Small intestine (tissue), 7 donors: ENCODE results near the gene MUL1. TPM values are rescaled to one million over a fixed set of nuclear protein-coding genes. Genes with fewer than 3 reads are reported as not detected.

Experiments
- DNase-seq, 2 donors: peaks; one replicate each; pipeline versions ENCODE4 v3.0.0 to v3.0.0-alpha.2; 2013
- FAIRE-seq: peaks from 2 replicates; lab custom pipeline; 2012; peaks lifted over from hg19 to GRCh38; lab: Jason Lieb, UNC
- H3K27ac ChIP-seq, 3 donors: one replicate each; pipeline ENCODE4 v1.5.1; 2013; ENCODE audit warnings: low read length in 2 of 3, mild to moderate bottlenecking in 2 of 3, control low read depth in 1 of 3, inconsistent platforms in 1 of 3, low read depth in 1 of 3, moderate library complexity in 1 of 3
- H3K27me3 ChIP-seq, 3 donors: one replicate each; pipeline ENCODE4 v1.6.1; 2013; ENCODE audit warnings: low read length in 3 of 3, inconsistent platforms in 1 of 3; ENCODE audit not compliant: control insufficient read depth in 3 of 3, insufficient read depth in 3 of 3
- H3K36me3 ChIP-seq, 3 donors: one replicate each; pipeline ENCODE4 v1.6.1; 2013; ENCODE audit warnings: low read length in 3 of 3, inconsistent platforms in 1 of 3, low read depth in 1 of 3, mild to moderate bottlenecking in 1 of 3, moderate library complexity in 1 of 3; ENCODE audit not compliant: control insufficient read depth in 3 of 3, insufficient read depth in 2 of 3
- H3K4me1 ChIP-seq, 3 donors: one replicate each; pipeline ENCODE4 v1.6.1; 2013; ENCODE audit warnings: low read length in 2 of 3, inconsistent platforms in 1 of 3, low read depth in 1 of 3, mild to moderate bottlenecking in 1 of 3, moderate library complexity in 1 of 3; ENCODE audit not compliant: control insufficient read depth in 3 of 3, insufficient read depth in 2 of 3
- H3K4me3 ChIP-seq, 3 donors: one replicate each; pipeline ENCODE4 v1.5.1; 2013; ENCODE audit warnings: low read length in 3 of 3, control low read depth in 1 of 3, inconsistent platforms in 1 of 3, low read depth in 1 of 3, mild to moderate bottlenecking in 1 of 3, moderate library complexity in 1 of 3
- H3K9me3 ChIP-seq, 2 donors: one replicate each; pipeline ENCODE4 v1.6.1; 2013; ENCODE audit warnings: low read depth in 1 of 2, low read length in 1 of 2; ENCODE audit not compliant: control insufficient read depth in 2 of 2, insufficient read depth in 1 of 2
- WGBS, 3 donors: extraction: QIAGEN DNeasy Blood & Tissue Kit; methylation state at CpG; one replicate each; pipeline ENCODE4 v1.1.7; 2013; 5-methylcytosine and 5-hydroxymethylcytosine counted together
- polyA plus RNA-seq, 4 donors: library from polyadenylated mRNA; stranded (reverse) in 3 of 4; unstranded in 1 of 4; fragments of 200-250 nt in 3 of 4; fragments of 120-200 nt in 1 of 4; gene quantifications; one replicate each; pipeline versions ENCODE4 v1.2.1 to v1.2.3, GENCODE V29; 2013
- donor health status: healthy with polysubstance abuse.
- donor health status: control.
- donor health status: control.
- donor health status: Bipolar disorder and iron deficiency.
- donor health status: healthy.

The MUL1 gene
- polyA plus RNA-seq, 4 donors: 6.9 to 22.8 (median 16.7) TPM

DNA sequence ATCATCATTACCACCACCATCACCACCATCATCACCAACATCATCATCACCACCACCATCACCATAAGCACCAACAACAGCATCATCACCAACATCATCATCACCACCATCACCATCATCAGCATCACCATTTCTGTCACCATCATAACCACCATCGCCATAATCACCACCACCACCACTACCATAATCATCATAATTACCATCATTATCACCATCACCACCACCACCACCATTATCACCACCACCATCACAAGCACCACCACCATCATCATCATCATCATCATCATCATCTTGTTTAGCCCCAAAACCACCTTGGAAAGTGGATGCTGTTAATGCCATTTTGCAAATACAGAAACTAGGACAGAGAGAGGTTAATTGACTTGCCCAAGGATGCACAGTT, 44.4 kb downstream of the MUL1 start:
- no peak overlapping the region for H3K27ac ChIP-seq
- FAIRE-seq: no peak

DNA sequence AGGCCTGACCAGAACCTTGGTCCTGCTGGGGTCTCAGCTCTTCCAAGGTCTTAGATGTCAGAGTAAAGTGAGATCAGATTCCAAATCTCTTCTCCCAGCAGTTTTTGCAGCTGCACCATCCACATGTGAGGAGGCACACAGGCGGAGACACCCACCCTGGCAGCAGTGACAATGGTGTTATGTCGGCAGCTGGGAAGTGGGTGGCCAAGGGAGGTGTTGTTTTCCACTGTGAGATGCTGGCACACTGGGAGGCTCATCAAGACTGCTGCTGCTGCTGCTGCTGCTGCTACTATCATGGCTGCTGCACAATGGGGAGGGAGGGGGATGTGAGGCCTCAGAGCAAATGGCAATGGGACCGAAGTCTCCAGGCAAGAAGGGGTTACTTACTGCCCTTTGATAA, 45.6 kb downstream of the MUL1 start:
- FAIRE-seq (no peak), DNase-seq (no peak)
- Histone ChIP-seq H3K4me3 (no peak overlapping the region), H3K4me1 (no peaks in the 10 kb centered on the region), H3K9me3 (peaks cover 0 to 6% of the 10 kb centered on the region in 2 donors), H3K27me3 (peaks cover 0 to 6% (median 6%) of the 10 kb centered on the region in 3 donors), H3K36me3 (no peaks in the 10 kb centered on the region), H3K27ac (no peak overlapping the region)
- WGBS, 3 donors: 83 to 88% (median 84%) methylated on average over 3 of the region's 3 CpGs

More for the DNA sequence above, 44.4 kb downstream of the MUL1 start:
- Histone ChIP-seq H3K4me3 (no peak overlapping the region), H3K9me3 (peaks cover 0 to 6% of the 10 kb centered on the region in 2 donors), H3K36me3 (no peaks in the 10 kb centered on the region), H3K27me3 (peaks cover 0 to 6% (median 6%) of the 10 kb centered on the region in 3 donors), H3K4me1 (no peaks in the 10 kb centered on the region)
- WGBS, 3 donors: 81 to 96% (median 89%) methylated on average over 1 of the region's 1 CpG
- DNase-seq: no peak

DNA sequence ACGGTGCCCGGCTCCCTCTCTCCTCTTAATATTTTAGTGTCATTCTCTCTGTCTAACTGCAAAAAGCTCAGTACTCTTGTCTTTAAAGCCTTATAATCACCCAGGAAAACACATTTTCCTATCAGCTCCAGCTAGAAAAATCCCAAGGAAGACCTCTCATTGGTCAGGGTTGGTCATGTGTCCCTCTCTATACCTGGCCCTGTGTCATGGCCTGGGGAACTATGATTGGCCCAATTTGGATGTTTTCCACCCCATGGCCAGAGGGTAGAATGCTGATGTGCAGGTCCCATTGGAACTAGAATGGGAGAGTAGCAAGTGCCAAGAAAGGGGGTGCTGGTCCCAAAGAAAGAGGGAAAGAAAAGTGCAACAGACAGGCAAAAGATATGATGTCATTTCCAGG, 49.2 kb downstream of the MUL1 start:
- FAIRE-seq (no peak), DNase-seq (no peak)
- no peak overlapping the region for H3K4me3 ChIP-seq
- peaks cover 0 to 4% (median 3%) of the 10 kb centered on the region in 3 donors for H3K27me3 ChIP-seq
- H3K36me3 ChIP-seq: no peaks in the 10 kb centered on the region
- H3K9me3 ChIP-seq: peaks cover 0 to 6% of the 10 kb centered on the region in 2 donors
- H3K4me1 ChIP-seq: no peaks in the 10 kb centered on the region
- H3K27ac ChIP-seq: no peak overlapping the region
- WGBS, 3 donors: 81 to 95% (median 91%) methylated on average over 2 of the region's 2 CpGs

DNA sequence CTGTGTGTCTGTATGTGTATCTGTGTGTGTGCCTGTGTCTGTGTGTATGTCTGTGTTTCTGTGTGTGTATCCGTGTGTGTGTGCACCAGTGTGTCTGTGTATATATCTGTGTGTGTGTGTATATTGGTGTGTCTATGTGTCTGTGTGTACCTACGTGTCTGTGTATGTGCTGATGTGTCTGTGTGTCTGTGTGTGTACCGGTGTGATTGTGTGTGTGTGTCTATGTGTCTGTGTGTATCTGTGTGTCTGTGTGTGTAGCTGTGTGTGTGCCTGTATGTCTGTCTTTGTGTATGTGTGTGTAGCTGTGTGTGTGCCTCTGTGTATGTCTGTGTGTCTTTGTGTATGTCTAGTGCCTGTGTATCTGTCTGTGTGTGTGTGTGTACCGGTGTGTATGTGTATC, 53.9 kb downstream of the MUL1 start:
- peaks cover 0 to 14% (median 0%) of the 10 kb centered on the region in 3 donors for H3K27me3 ChIP-seq
- no peaks in the 10 kb centered on the region for H3K9me3 ChIP-seq
- 86 to 91% (median 88%) methylated on average over 4 of the region's 4 CpGs for WGBS, 3 donors
- H3K4me1 ChIP-seq: no peaks in the 10 kb centered on the region
- FAIRE-seq (no peak), DNase-seq (no peak)
- no peaks in the 10 kb centered on the region for H3K36me3 ChIP-seq
- no peak overlapping the region for H3K4me3 ChIP-seq
- no peak overlapping the region for H3K27ac ChIP-seq

DNA sequence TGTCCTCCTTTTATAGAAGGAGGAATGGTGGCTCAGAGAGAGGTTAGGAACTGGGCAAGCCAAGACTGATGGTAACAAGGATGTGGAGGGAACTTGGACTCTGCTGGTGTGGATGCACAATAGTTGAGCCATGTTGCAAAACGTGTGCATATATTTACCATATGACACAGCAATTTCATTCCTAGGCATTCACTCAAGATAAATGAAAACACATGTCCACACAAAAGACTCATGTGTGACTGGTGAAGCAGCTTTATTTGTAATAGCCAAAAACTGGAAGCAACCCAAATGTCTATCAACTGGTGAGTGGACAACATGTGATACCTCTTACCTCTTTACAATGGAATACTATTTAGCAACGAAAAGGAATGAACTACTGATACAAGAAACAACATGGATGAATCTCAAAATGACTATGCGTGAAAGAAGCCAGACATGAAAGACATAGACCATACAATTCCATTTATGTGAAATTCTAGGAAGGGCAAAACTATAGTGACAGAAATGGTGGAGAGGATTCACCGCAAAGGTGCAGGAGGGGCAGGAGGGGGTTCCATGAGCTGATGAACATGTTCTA, 58.1 kb downstream of the MUL1 start:
- H3K36me3 ChIP-seq: no peaks in the 10 kb centered on the region
- FAIRE-seq (no peak), DNase-seq (no peak)
- H3K27me3 ChIP-seq: peaks cover 0 to 22% (median 0%) of the 10 kb centered on the region in 3 donors
- no peak overlapping the region for H3K27ac ChIP-seq
- no peaks in the 10 kb centered on the region for H3K9me3 ChIP-seq
- H3K4me1 ChIP-seq: no peaks in the 10 kb centered on the region
- 66 to 75% (median 70%) methylated on average over 4 of the region's 4 CpGs for WGBS, 3 donors
- no peak overlapping the region for H3K4me3 ChIP-seq

Other genes with a start within 250 kb of the MUL1 start
- 1 to 10 TPM in 1 of 4 donors, under 1 TPM in 1, not detected in 2; 0.01 to 1.5 TPM for gene VWA5B1, start 217.3 kb downstream of the MUL1 start, polyA plus RNA-seq
- gene CAMK2N1, start 21.9 kb downstream of the MUL1 start, polyA plus RNA-seq: 100 to 1,000 TPM in 3 of 4 donors, 10 to 100 TPM in 1; 27.0 to 260 (median 123) TPM
- under 1 TPM in 3 of 4 donors, not detected in 1; 0.16 to 0.75 (median 0.27) TPM for gene FAM43B, start 44.4 kb upstream of the MUL1 start, polyA plus RNA-seq
- 10 to 100 TPM in 1 of 4 donors, 1 to 10 TPM in 2, under 1 TPM in 1; 0.58 to 53.0 (median 4.4) TPM for gene CDA, start 80.9 kb upstream of the MUL1 start, polyA plus RNA-seq
- 100 to 1,000 TPM in 1 of 4 donors, 10 to 100 TPM in 3; 35.1 to 120 (median 60.6) TPM for gene PINK1, start 125.3 kb upstream of the MUL1 start, polyA plus RNA-seq
- 100 to 1,000 TPM in 2 of 4 donors, 10 to 100 TPM in 2; 64.2 to 280 (median 162) TPM for gene DDOST, start 153.2 kb upstream of the MUL1 start, polyA plus RNA-seq
- gene KIF17, start 209.9 kb upstream of the MUL1 start, polyA plus RNA-seq: 1 to 10 TPM; 1.3 to 2.7 (median 2.4) TPM
- gene SH2D5, start 224.6 kb upstream of the MUL1 start, polyA plus RNA-seq: 1 to 10 TPM in 1 of 4 donors, under 1 TPM in 3; 0.07 to 1.1 (median 0.16) TPM